Omental fat pad (tissue), 4 donors: ENCODE measurements around the gene FAF2. TPM values are rescaled to one million over a fixed set of nuclear protein-coding genes. Genes with fewer than 3 reads are reported as not detected.
"Not testable (repeated sequence)": the region's sequence is repeated elsewhere in the genome, so short reads cannot be mapped to it uniquely, and the experiment has no call there.

Experiments
- ATAC-seq: fragments of 150-250 bp; one replicate; pipeline ENCODE4 v1.9.1; 2016; ENCODE audit warnings: mild to moderate bottlenecking, moderate library complexity; ENCODE audit not compliant: low FRiP score
- DNase-seq: peaks from one replicate; pipeline ENCODE4 v3.0.0-alpha.2; 2019; ENCODE audit warnings: low spot score
- CTCF ChIP-seq, 3 donors: fragments of 450-650 bp; IDR thresholded peaks; one replicate each; pipeline ENCODE4 v1.5.1; 2016 to 2017; ENCODE audit warnings: antibody characterized with exemption in 3 of 3, mild to moderate bottlenecking in 3 of 3, moderate library complexity in 2 of 3
- total RNA-seq, 4 donors: library from RNA; depleted of rRNA; stranded (reverse); fragments of >200 nt; gene quantifications; one replicate each; pipeline ENCODE4 v1.1.0, GENCODE V29; 2016

The FAF2 gene
- total RNA-seq, 4 donors from 2014 or later, result 27.6 to 31.1 (median 27.8) TPM

GRCh38 chr5:176547802-176548201, 99.6 kb downstream of the FAF2 start:
- no peak for TF ChIP-seq CTCF (IDR thresholded peaks at IDR 0.05)
- no peak for ATAC-seq

DNA sequence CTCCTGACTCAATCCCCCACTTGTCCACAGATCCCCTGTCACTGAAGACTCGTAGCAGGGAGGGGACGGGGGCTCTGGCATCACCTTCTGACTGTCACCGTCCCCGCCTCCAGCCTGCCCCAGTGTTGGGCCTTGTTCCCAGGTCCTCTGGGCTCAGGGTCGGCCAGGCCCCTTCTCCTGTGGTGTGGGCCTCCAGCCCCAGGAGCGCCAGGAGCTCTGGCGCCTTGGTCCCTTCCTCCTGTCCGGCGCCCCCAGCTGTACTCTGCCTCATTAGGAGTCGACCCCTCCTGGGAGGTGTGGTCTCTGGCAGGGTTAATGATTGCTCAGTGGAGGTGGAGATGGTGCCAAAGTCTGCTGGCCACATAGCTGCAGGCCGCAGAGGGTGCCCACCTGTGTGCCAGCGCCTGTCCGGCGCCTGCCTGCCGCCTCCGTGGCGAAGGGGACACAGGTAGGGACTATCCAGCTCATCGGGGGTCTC, 100.8 kb downstream of the FAF2 start, which contains the start of gene CDHR2:
TSS of gene CDHR2 (plus strand) at position 376 of the 478 bp plus-strand sequence. CDS start 16,011 bp downstream, outside the sequence.
- no peak for TF ChIP-seq CTCF (IDR thresholded peaks at IDR 0.05)
- ATAC-seq (no peak), DNase-seq (no peak)

More at GRCh38 chr5:176547802-176548201, 99.6 kb downstream of the FAF2 start:
- no peak for DNase-seq

- TF ChIP-seq CTCF (IDR thresholded peaks at IDR 0.05), result no peak
- no peak for DNase-seq
- ATAC-seq, result no peak
Measured at GRCh38 chr5:176549871-176550270, 101.7 kb downstream of the FAF2 start.

- no peak for ATAC-seq
- no peak for TF ChIP-seq CTCF (IDR thresholded peaks at IDR 0.05)
- DNase-seq, result no peak
Measured at GRCh38 chr5:176550275-176550831, 102.2 kb downstream of the FAF2 start.

- not testable (repeated sequence) for DNase-seq, ATAC-seq
Measured at GRCh38 chr5:176550937-176551336, 102.8 kb downstream of the FAF2 start.

DNA sequence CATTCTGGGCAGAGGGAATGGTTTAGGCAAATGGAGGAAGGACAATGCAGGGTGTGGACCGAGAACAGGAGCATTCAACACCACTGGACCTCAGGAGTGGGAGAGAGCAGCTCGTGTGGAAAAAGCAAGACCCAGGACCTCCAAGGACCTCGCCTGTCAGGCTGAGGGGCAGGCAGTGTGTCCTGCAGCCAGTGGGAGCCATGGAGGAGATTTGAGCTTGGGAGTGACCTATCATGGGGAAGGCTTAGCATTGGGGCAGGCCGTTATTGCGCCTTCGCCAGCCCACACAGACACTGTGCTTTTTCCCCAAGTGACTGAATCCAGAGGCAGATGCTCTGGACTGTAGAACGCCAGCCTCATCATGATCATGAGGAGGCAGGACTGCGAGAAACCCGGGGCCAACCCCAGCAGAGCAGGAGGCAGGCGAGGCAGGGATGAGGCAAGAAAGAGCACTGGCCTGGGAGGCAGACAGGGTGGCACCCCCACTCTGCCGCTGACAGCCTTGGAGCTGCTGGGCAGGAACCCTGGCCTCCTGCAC, 104.2 kb downstream of the FAF2 start:
- DNase-seq, result no peak
- no peak for TF ChIP-seq CTCF (IDR thresholded peaks at IDR 0.05)
- ATAC-seq, result no peak

GRCh38 chr5:176553260-176554085, 105.3 kb downstream of the FAF2 start:
- TF ChIP-seq CTCF (IDR thresholded peaks at IDR 0.05), result no peak
- DNase-seq, result no peak
- ATAC-seq, result no peak
